GM18499 (cell line): ENCODE results near the gene IL17REL.
"Not testable (repeated sequence)": the region's sequence is repeated elsewhere in the genome, so short reads cannot be mapped to it uniquely, and the experiment has no call there.

Experiments
- ATAC-seq: cut with Tn5 transposase; IDR thresholded peaks from one replicate; pipeline ENCODE4 v1.9.1; 2021; ENCODE audit warnings: moderate number of reproducible peaks; ENCODE audit not compliant: insufficient read depth, unreplicated experiment

Gene IL17REL

GRCh38 chr22:49993649-49994360 is 18.8 kb downstream of the IL17REL start:
- ATAC-seq = no peak

GRCh38 chr22:49992921-49993648 is 19.5 kb downstream of the IL17REL start:
- ATAC-seq = no peak

- no peak for ATAC-seq
These were observed 20.5 kb downstream of the IL17REL start for GRCh38 chr22:49991907-49992533.

GRCh38 chr22:49991167-49991566 is 21.4 kb downstream of the IL17REL start:
- ATAC-seq = no peak

GRCh38 chr22:49989826-49990225 is 22.7 kb downstream of the IL17REL start:
- not testable (repeated sequence) for ATAC-seq

GRCh38 chr22:49986325-49986724 is 26.2 kb downstream of the IL17REL start:
- ATAC-seq = no peak

- no peak for ATAC-seq
These were observed 29.2 kb downstream of the IL17REL start for GRCh38 chr22:49983148-49984042.

- not testable (repeated sequence) for ATAC-seq
These were observed 30.8 kb downstream of the IL17REL start for GRCh38 chr22:49981799-49982198.

GRCh38 chr22:49979587-49980264 is 32.8 kb downstream of the IL17REL start:
- no peak for ATAC-seq

- ATAC-seq = no peak
These were observed 35.0 kb downstream of the IL17REL start for GRCh38 chr22:49977578-49977977.

GRCh38 chr22:49976439-49977175 is 36.0 kb downstream of the IL17REL start:
- no peak for ATAC-seq

GRCh38 chr22:49975543-49976389 is 36.8 kb downstream of the IL17REL start:
- ATAC-seq = no peak

- no peak for ATAC-seq
These were observed 39.3 kb downstream of the IL17REL start for GRCh38 chr22:49973018-49973961.

- ATAC-seq = no peak
These were observed 40.2 kb downstream of the IL17REL start for GRCh38 chr22:49972163-49973017.

- ATAC-seq = no peak
These were observed 41.1 kb downstream of the IL17REL start for GRCh38 chr22:49971232-49972162.
